Common myeloid progenitor, CD34-positive (primary cell): ENCODE data around the gene TEAD1.
A peak's percentile ranks its signal among the peaks of the same experiment; 100 is the strongest.

Experiments
- CTCF ChIA-PET: fragments of 350-600 bp; sonication (Branson Sonifier 250); formaldehyde crosslinking; loops from one replicate; lab custom pipeline; 2021; ENCODE audit warnings: antibody characterized with exemption; lab: Charles Lee
- POLR2A ChIA-PET: fragments of 350-600 bp; sonication (Branson Sonifier 250); formaldehyde crosslinking; loops from one replicate; lab custom pipeline; 2021; ENCODE audit warnings: antibody characterized with exemption; lab: Charles Lee
- DNase-seq, 3 donors: peaks; one replicate each; pipeline versions ENCODE4 v3.0.0 to v3.0.0-alpha.2; 2013
- H3K27ac ChIP-seq, 2 experiments: 1 replicate in 1 of 2; 2 replicates in 1 of 2; pipeline ENCODE4 v1.7.0; 2013; ENCODE audit warnings: inconsistent platforms in 2 of 2, low read length in 2 of 2, mild to moderate bottlenecking in 2 of 2, low read depth in 1 of 2, moderate library complexity in 1 of 2; ENCODE audit not compliant: severe bottlenecking in 2 of 2, insufficient read depth in 1 of 2, poor library complexity in 1 of 2
- H3K27me3 ChIP-seq, 5 experiments: replicated peaks in 2 of 5; 1 replicate in 3 of 5; 2 replicates in 2 of 5; pipeline versions ENCODE4 v1.6.1 to v1.7.0; 2013; ENCODE audit warnings: low read length in 4 of 5, mild to moderate bottlenecking in 2 of 5, moderate library complexity in 2 of 5, inconsistent platforms in 1 of 5; ENCODE audit not compliant: insufficient read depth in 5 of 5, control insufficient read depth in 4 of 5
- H3K36me3 ChIP-seq, 4 experiments: 1 replicate in 2 of 4; 2 replicates in 2 of 4; pipeline versions ENCODE4 v1.6.1 to v1.7.0; 2013; ENCODE audit warnings: low read length in 3 of 4, control low read depth in 1 of 4, mild to moderate bottlenecking in 1 of 4; ENCODE audit not compliant: control insufficient read depth in 4 of 4, insufficient read depth in 4 of 4
- H3K4me1 ChIP-seq, 4 experiments: 1 replicate in 3 of 4; 2 replicates in 1 of 4; pipeline versions ENCODE4 v1.6.1 to v1.7.1; 2013; ENCODE audit warnings: low read length in 3 of 4, mild to moderate bottlenecking in 3 of 4, control low read depth in 1 of 4, inconsistent platforms in 1 of 4, moderate library complexity in 1 of 4; ENCODE audit not compliant: control insufficient read depth in 4 of 4, insufficient read depth in 4 of 4; ENCODE audit errors: control extremely low read depth in 1 of 4
- H3K4me3 ChIP-seq, 7 experiments: 1 replicate in 4 of 7; 2 replicates in 3 of 7; pipeline versions ENCODE4 v1.5.1 to v1.7.0; 2013; ENCODE audit warnings: mild to moderate bottlenecking in 7 of 7, low read length in 6 of 7, moderate library complexity in 6 of 7, inconsistent platforms in 2 of 7, low read depth in 2 of 7, control low read depth in 1 of 7; ENCODE audit not compliant: insufficient read depth in 4 of 7, control insufficient read depth in 1 of 7; ENCODE audit errors: extremely low read depth in 1 of 7
- H3K9me3 ChIP-seq, 5 experiments: 1 replicate in 4 of 5; 2 replicates in 1 of 5; pipeline versions ENCODE4 v1.6.1 to v1.7.1; 2013; ENCODE audit warnings: low read length in 4 of 5, mild to moderate bottlenecking in 2 of 5, inconsistent platforms in 1 of 5, low read depth in 1 of 5, moderate library complexity in 1 of 5; ENCODE audit not compliant: control insufficient read depth in 4 of 5, insufficient read depth in 2 of 5; ENCODE audit errors: control extremely low read depth in 1 of 5
- WGBS: methylation state at CpG from one replicate; pipeline ENCODE4 v1.1.5; 2013; ENCODE audit not compliant: insufficient coverage; 5-methylcytosine and 5-hydroxymethylcytosine counted together

The TEAD1 gene

DNA sequence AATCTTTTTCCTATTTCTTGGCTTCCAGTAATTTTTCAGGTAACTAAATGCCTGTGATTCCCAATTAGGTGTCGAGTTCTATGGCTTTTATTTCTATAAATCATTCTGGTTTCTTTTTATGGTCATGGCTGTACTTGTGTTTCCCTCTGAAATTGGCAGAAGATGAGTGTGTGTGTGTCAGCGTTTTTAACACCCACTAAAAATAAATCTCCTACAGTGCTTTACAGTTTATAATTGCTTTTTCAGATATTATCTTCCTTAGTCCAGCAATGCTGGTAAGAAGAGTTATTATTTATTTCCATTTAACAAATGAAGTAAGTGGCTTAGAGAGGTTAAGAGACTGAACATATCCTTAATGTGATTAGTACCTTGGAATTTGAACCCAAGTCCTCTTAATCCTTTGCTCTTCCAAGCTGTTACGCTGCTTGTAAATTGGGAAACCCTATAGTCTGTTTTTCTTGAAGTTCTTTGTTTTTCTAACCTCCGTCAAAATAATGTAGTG, 125.2 kb downstream of the TEAD1 start:
- no peak overlapping the region for H3K27ac ChIP-seq
- H3K4me3 ChIP-seq = no peak overlapping the region
- DNase-seq = no peak
- WGBS = 93% methylated on average over 2 of the region's 4 CpGs
- no peaks in the 10 kb centered on the region for H3K9me3 ChIP-seq
- ChIA-PET CTCF (interaction anchor here (1.1 kb wide), 1 partner anchor 13 kb away, joined by 3 read pairs; no protein-coding TSS in a partner anchor), POLR2A (no interaction called here)
- no peaks in the 10 kb centered on the region for H3K4me1 ChIP-seq
- H3K36me3 ChIP-seq = no peaks in the 10 kb centered on the region
- H3K27me3 ChIP-seq = peaks cover 7 to 78% (median 15%) of the 10 kb centered on the region in 5 experiments

DNA sequence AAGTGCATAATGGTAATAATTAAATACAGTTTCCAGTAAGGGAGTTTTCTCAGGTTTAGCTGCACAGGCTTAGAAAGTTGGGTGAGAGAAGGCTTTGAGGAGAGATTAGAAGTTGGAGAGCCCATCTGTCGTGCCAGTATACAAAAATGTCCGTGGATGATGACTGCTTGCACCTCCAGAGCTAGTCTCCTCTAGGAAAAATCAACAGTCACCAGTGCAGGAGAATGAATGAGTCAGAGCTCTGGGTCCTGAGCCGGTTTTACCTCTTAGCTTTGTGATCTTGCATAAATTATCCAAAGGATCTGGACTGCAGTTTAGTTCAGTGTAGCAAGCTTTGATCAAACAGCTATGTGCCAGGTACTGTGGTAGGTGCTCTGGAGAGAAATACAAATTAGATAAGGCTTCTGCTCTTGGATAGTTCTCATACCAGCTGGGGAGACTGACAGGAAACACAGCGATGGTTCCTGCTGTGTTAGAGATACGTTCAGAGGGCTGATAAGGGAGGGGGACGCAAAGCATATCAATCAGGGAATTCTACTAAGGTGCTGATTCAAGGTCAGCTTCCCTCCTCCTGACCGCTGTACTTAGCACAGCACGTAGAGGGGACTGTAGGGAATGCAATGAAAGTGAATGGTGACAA, 125.9 kb downstream of the TEAD1 start:
- no peak overlapping the region for H3K27ac ChIP-seq
- no peaks in the 10 kb centered on the region for H3K4me1 ChIP-seq
- POLR2A ChIA-PET = no interaction called here
- 34% methylated on average over 5 of the region's 8 CpGs for WGBS
- no peaks in the 10 kb centered on the region for H3K9me3 ChIP-seq
- no peaks in the 10 kb centered on the region for H3K36me3 ChIP-seq
- peaks cover 7 to 82% (median 15%) of the 10 kb centered on the region in 5 experiments for H3K27me3 ChIP-seq
- DNase-seq = no peak
- H3K4me3 ChIP-seq = no peak overlapping the region
- CTCF ChIA-PET = interaction anchor here (0.9 to 1.1 kb wide), 2 partner anchors 14 to 25 kb away, joined by 3 read pairs; no protein-coding TSS in a partner anchor

DNA sequence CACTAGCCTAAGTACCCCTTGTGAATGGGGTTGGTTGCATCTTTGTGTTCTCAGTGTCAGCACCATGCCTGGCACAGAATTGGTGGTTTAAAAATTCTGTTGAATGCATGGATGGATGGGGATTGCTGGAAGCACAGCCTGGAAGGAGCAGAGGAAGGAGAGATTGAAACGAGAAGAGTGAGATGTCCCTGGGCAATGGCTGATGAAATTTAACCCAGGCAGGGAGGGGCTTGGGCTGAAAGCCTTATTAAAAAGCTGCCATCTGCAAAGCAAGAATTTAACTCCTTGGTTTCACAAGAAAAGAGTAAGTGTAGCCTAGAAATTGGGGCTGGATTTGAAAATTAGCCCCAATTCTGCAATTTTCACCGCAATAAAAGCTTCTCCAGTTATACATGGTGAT, 126.7 kb downstream of the TEAD1 start:
- DNase-seq = no peak
- peaks cover 7 to 78% (median 15%) of the 10 kb centered on the region in 5 experiments for H3K27me3 ChIP-seq
- no peaks in the 10 kb centered on the region for H3K36me3 ChIP-seq
- WGBS = 56% methylated on average over 1 of the region's 2 CpGs
- ChIA-PET CTCF (interaction anchor here (1.1 kb wide), 1 partner anchor 15 kb away, joined by 3 read pairs; no protein-coding TSS in a partner anchor), POLR2A (no interaction called here)
- H3K9me3 ChIP-seq = no peaks in the 10 kb centered on the region
- H3K4me1 ChIP-seq = no peaks in the 10 kb centered on the region
- no peak overlapping the region for H3K4me3 ChIP-seq
- H3K27ac ChIP-seq = no peak overlapping the region

DNA sequence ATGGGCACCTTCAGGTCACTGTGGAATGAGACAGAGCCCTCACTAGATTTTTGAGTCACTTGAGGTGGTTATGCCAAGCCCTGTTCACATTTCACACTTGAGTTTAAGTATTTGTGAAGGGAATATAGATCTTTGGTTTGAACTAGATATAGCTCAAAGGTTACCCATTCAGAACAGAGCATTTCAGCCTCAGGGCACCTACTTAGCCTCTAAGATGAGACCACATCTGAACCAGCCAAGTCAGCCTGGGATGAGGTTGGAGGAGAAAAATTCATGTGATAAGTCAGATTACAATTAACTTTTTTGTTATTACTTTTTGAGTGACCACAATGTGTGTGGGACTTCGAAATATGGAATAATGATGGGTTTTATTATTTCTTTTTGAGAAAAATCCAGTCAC, 127.8 kb downstream of the TEAD1 start:
- no peak overlapping the region for H3K4me3 ChIP-seq
- no peaks in the 10 kb centered on the region for H3K36me3 ChIP-seq
- peaks cover 7 to 83% (median 18%) of the 10 kb centered on the region in 5 experiments for H3K27me3 ChIP-seq
- H3K27ac ChIP-seq = no peak overlapping the region
- ChIA-PET CTCF (no interaction called here), POLR2A (no interaction called here)
- H3K4me1 ChIP-seq = no peaks in the 10 kb centered on the region
- no peaks in the 10 kb centered on the region for H3K9me3 ChIP-seq
- 100% methylated on average over 1 of the region's 1 CpG for WGBS
- no peak for DNase-seq

DNA sequence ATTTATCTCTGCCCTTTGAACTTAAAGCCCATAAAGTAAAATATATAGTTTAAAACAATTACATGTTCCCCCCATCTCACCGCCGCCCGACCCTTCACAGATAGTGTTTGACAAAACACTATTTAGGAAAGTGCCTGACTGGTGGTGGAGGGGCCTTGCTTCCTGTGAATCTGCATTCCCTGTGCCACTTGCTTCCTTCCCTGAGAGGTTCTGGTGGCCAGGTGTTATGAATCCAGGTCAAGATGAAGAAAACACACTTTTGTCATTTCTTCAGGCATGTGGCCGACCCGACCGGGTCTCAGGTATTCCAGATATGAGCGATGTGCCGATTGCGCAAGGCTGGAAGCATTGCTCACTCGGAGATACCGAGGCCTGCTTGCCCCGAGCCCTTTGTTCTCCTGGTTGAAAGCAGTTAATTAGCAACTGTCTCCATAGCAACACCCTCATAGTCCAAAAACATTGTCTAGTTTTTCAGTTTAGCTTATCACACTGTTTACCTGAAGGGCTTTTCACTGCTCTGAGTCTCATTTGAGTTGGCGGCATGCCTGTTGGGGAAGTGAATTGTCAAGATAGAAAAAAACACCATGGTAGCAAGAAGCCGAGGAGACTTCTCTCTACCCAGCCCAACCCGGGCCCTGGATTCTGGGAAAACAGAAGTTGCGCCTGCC, 128.3 kb downstream of the TEAD1 start:
- no peaks in the 10 kb centered on the region for H3K4me1 ChIP-seq
- 74% methylated on average over 16 of the region's 16 CpGs for WGBS
- H3K36me3 ChIP-seq = no peaks in the 10 kb centered on the region
- no peak overlapping the region for H3K27ac ChIP-seq
- CTCF ChIA-PET = no interaction called here
- POLR2A ChIA-PET = no interaction called here
- H3K27me3 ChIP-seq = peaks cover 7 to 78% (median 18%) of the 10 kb centered on the region in 5 experiments
- DNase-seq = peak in 2 of 3 donors; percentile 2 to 4
- no peak overlapping the region for H3K4me3 ChIP-seq
- no peaks in the 10 kb centered on the region for H3K9me3 ChIP-seq

DNA sequence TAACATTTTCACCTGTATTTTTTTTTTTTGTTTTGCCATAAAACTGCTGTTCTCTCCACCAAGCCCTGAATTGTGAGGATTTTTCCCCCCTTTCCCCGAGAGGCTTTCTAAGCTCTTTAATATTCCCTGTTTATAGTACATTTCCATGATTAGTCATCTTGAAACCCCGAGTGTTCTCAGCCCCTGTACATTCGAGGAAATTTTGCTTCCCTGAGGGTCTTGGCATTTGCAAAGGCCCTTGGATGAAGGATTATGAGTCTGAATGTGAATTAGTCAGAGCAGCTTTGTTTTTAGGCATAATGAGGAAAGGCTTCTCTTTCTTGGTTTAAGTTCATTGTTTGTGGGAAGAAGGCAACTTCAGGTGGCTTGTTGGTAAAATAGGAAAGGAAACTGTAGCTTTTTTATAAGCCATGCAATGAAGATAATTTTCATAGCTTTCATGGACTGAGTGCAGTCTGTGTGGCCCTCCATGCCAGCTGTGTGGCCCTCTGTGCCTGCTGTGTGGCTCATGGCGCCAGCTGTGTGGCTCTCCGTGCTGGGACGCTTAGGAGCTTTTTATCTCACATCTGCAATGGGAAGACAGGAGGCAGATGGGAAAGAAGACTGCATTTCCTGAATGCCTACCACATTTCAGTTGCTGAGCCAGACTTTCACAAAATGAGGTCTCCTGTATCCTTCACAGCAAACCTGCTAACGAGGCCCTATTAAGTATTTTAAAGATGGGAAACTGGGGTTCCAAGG, 129.0 kb downstream of the TEAD1 start:
- no peak overlapping the region for H3K27ac ChIP-seq
- DNase-seq = no peak
- POLR2A ChIA-PET = no interaction called here
- CTCF ChIA-PET = interaction anchor here (1.3 kb wide), 1 partner anchor 12 kb away, joined by 4 read pairs; no protein-coding TSS in a partner anchor
- no peak overlapping the region for H3K4me3 ChIP-seq
- no peaks in the 10 kb centered on the region for H3K36me3 ChIP-seq
- peaks cover 9 to 74% (median 18%) of the 10 kb centered on the region in 5 experiments for H3K27me3 ChIP-seq
- H3K9me3 ChIP-seq = no peaks in the 10 kb centered on the region
- H3K4me1 ChIP-seq = no peaks in the 10 kb centered on the region
- WGBS = 88% methylated on average over 4 of the region's 7 CpGs
